K562 (cell line): ENCODE data around the gene RTL10. TPM values are rescaled to one million over a fixed set of nuclear protein-coding genes. Genes with fewer than 3 reads are reported as not detected.

Experiments used
- BACH1 ChIP-seq: fragments of 200-800 bp; sonication (Bioruptor generic); IDR thresholded peaks from 2 replicates; pipeline ENCODE4 v1.6.1; 2016; ENCODE audit warnings: missing genetic modification characterization, missing compliant biosample characterization
- BRCA1 ChIP-seq, 2 experiments: fragments of 450-650 bp in 1 of 2; sonication (generic) in 1 of 2; formaldehyde crosslinking in 1 of 2; IDR thresholded peaks; 2 replicates each; pipeline versions ENCODE4 v1.5.0 to v1.6.1; 2017 to 2020; ENCODE audit warnings: mild to moderate bottlenecking in 1 of 2, missing genetic modification reagents in 1 of 2
- E2F8 ChIP-seq: fragments of 450-650 bp; IDR thresholded peaks from 2 replicates; pipeline ENCODE4 v1.7.1; 2018; ENCODE audit warnings: mild to moderate bottlenecking, low read depth; ENCODE audit not compliant: partially characterized antibody
- ELF1 ChIP-seq: fragments of 200-800 bp; sonication (Bioruptor generic); IDR thresholded peaks from 2 replicates; pipeline ENCODE4 v1.6.1; 2016; ENCODE audit warnings: missing genetic modification characterization, missing compliant biosample characterization
- FOS ChIP-seq: IDR thresholded peaks from 3 replicates; pipeline ENCODE4 v1.6.1; 2011; ENCODE audit not compliant: insufficient read length; ENCODE audit errors: extremely low read depth
- MIER1 ChIP-seq: fragments of 450-650 bp; IDR thresholded peaks from 2 replicates; pipeline ENCODE4 v1.6.1; 2016; ENCODE audit warnings: antibody characterized with exemption, mild to moderate bottlenecking, low read depth
- NCOR1 ChIP-seq: fragments of 450-650 bp; IDR thresholded peaks from 2 replicates; pipeline ENCODE4 v1.6.1; 2016; ENCODE audit warnings: mild to moderate bottlenecking, moderate library complexity
- NKRF ChIP-seq: fragments of 450-650 bp; IDR thresholded peaks from 2 replicates; pipeline ENCODE4 v1.6.1; 2016; ENCODE audit warnings: borderline replicate concordance
- PREB ChIP-seq: sonication (generic); formaldehyde crosslinking; IDR thresholded peaks from 2 replicates; pipeline ENCODE4 v1.8.1; 2023; ENCODE audit warnings: mild to moderate bottlenecking, missing genetic modification reagents
- RBBP5 ChIP-seq: fragments of 200-600 bp; sonication (generic); IDR thresholded peaks from 2 replicates; pipeline ENCODE4 v1.6.1; 2012; ENCODE audit warnings: borderline replicate concordance, mild to moderate bottlenecking, low read length, control low read depth, inconsistent platforms; ENCODE audit not compliant: insufficient read depth, poor library complexity, severe bottlenecking
- RBM15 ChIP-seq: fragments of 200-400 bp; formaldehyde crosslinking; IDR thresholded peaks from 2 replicates; pipeline ENCODE4 v1.6.1; 2018; ENCODE audit warnings: mild to moderate bottlenecking, low read length, moderate library complexity; ENCODE audit not compliant: insufficient read depth
- RCOR1 ChIP-seq, 2 experiments: IDR thresholded peaks; 2 replicates each; pipeline ENCODE4 v1.6.1; 2012; ENCODE audit warnings: low read depth in 2 of 2, low read length in 2 of 2, borderline replicate concordance in 1 of 2, improper control_type of control experiment in 1 of 2
- TEAD2 ChIP-seq: fragments of 450-650 bp; IDR thresholded peaks from 2 replicates; pipeline ENCODE4 v1.6.1; 2016; ENCODE audit warnings: missing genetic modification characterization, control low read depth, missing compliant biosample characterization
- TFAM ChIP-seq: fragments of 250-450 bp; sonication (Bioruptor Pico); conservative IDR thresholded peaks from 2 replicates; pipeline ENCODE4 v1.5.0; 2021; ENCODE audit warnings: mild to moderate bottlenecking, moderate library complexity
- THRA ChIP-seq: fragments of 450-650 bp; IDR thresholded peaks from 2 replicates; pipeline ENCODE4 v1.6.1; 2017; ENCODE audit warnings: mild to moderate bottlenecking, moderate library complexity
- ZNF133 ChIP-seq: fragments of 250-450 bp; sonication (Bioruptor Pico); IDR thresholded peaks from 2 replicates; pipeline ENCODE4 v1.4.0; 2020; ENCODE audit warnings: mild to moderate bottlenecking
- ZNF143 ChIP-seq: sonication (generic); formaldehyde crosslinking; IDR thresholded peaks from 2 replicates; pipeline ENCODE4 v1.9.0; 2022; ENCODE audit warnings: mild to moderate bottlenecking, missing genetic modification reagents
- ZNF23 ChIP-seq: fragments of 250-450 bp; sonication (Bioruptor Pico); IDR thresholded peaks from 2 replicates; pipeline ENCODE4 v1.4.0; 2020; ENCODE audit warnings: mild to moderate bottlenecking
- ZNF253 ChIP-seq: fragments of 250-450 bp; sonication (Bioruptor Pico); conservative IDR thresholded peaks from 2 replicates; pipeline ENCODE4 v1.6.1; 2021; ENCODE audit warnings: mild to moderate bottlenecking
- ZNF696 ChIP-seq: fragments of 250-450 bp; sonication (Bioruptor Pico); conservative IDR thresholded peaks from 2 replicates; pipeline ENCODE4 v1.4.0; 2020; ENCODE audit warnings: mild to moderate bottlenecking, moderate library complexity
- polyA plus RNA-seq, 8 experiments: library from polyadenylated mRNA; depleted of rRNA in 4 of 8; stranded (reverse) in 5 of 8; unstranded in 3 of 8; fragments of >200 nt; fragmentation: Nextera tagmentation in 2 of 8; fragmentation: Illumina TruSeq in 1 of 8; extraction: Ambion mirVana in 2 of 8; extraction: Trizol in 1 of 8; gene quantifications; 2 replicates each; pipeline versions ENCODE4 v1.2.1 to v1.2.3, GENCODE V29; 2011 to 2014; ENCODE audit warnings: inconsistent platforms in 1 of 8, missing spikeins in 1 of 8
- total RNA-seq, 7 experiments: library from RNA; depleted of rRNA in 6 of 7; stranded (reverse); fragments of >200 nt in 6 of 7; fragmentation: Illumina TruSeq in 2 of 7; extraction: Trizol in 2 of 7; gene quantifications; 2 replicates each; pipeline versions ENCODE4 v1.2.1 to v1.2.3, GENCODE V29; 2011 to 2021; ENCODE audit warnings: low replicate concordance in 1 of 7

Gene RTL10
- total and polyA plus RNA-seq, 9 of the 15 experiments (the other 6 are each of a cell fraction or from before 2014, with no cell fraction given), result 19.8 to 75.5 (median 32.5) TPM

- no peak for TF ChIP-seq NCOR1
- peak; percentile 80 for TF ChIP-seq ZNF133 (CRISPR knock-in tag)
- no peak for TF ChIP-seq TFAM (CRISPR knock-in tag)
- no peak; the same call in 1 of the 2 replicates for TF ChIP-seq ZNF696 (CRISPR knock-in tag)
- no peak for TF ChIP-seq FOS
- TF ChIP-seq PREB, result no peak
- TF ChIP-seq BACH1, result no peak
- no peak for TF ChIP-seq ELF1 (tag)
- TF ChIP-seq THRA, result no peak
- TF ChIP-seq BRCA1 (IDR thresholded peaks at IDR 0.05), result no peak
- no peak for TF ChIP-seq BRCA1 (CRISPR knock-in tag; IDR thresholded peaks at IDR 0.05)
- no peak for TF ChIP-seq ZNF143 (CRISPR knock-in tag)
- no peak for TF ChIP-seq E2F8
- TF ChIP-seq MIER1, result no peak
- no peak for TF ChIP-seq RBM15
- TF ChIP-seq RBBP5, result no peak
- TF ChIP-seq ZNF23, result peak; percentile 58; the same call in 1 of the 2 replicates
- TF ChIP-seq ZNF253 (CRISPR knock-in tag), result no peak
- peak in 1 of 2 experiments; percentile 83; a peak in 2 of 4 replicates for TF ChIP-seq RCOR1 (IDR thresholded peaks at IDR 0.05; ENCODE audit: borderline replicate concordance in 1 of 2, low read depth in 2 of 2, low read length in 2 of 2)
- TF ChIP-seq TEAD2 (tag), result no peak
- no peak for TF ChIP-seq NKRF
These were observed 1.1 kb upstream of the RTL10 start (continued) for GRCh38 chr22:19855504-19856409.
